ENCODE measurements around the gene RRBP1.

GRCh38 chr20:17620371-17621228, 61.4 kb downstream of the RRBP1 start:
- TF ChIP-seq CTCF (IDR thresholded peaks at IDR 0.05; ENCODE audit: extremely low read depth in 1 of 2, insufficient read depth in 1 of 2, low read depth in 1 of 2, low read length in 2 of 2) (no peak), POLR2A (IDR thresholded peaks at IDR 0.05; ENCODE audit: low read depth, low read length) (no peak), POLR2AphosphoS5 (IDR thresholded peaks at IDR 0.05; ENCODE audit: insufficient read depth, low read depth, low read length) (no peak), EZH2 (IDR thresholded peaks at IDR 0.05; ENCODE audit: borderline replicate concordance, low read depth, low read length, severe bottlenecking) (no peak)
